Fibroblast of pulmonary artery (primary cell): ENCODE results near the gene PSAP.

ENCODE experiments used
- DNase-seq: peaks from one replicate; pipeline ENCODE4 v3.0.0-alpha.2; 2010; ENCODE audit warnings: low read depth
- H3K4me3 ChIP-seq: replicated peaks from 2 replicates; pipeline ENCODE4 v1.5.1; 2011; ENCODE audit warnings: low read depth, mild to moderate bottlenecking, control low read depth, low read length, moderate library complexity
- CTCF ChIP-seq: IDR thresholded peaks from 2 replicates; pipeline ENCODE4 v1.5.1; 2011; ENCODE audit warnings: mild to moderate bottlenecking, control low read depth, low read length, inconsistent platforms; ENCODE audit errors: missing control alignments

PSAP gene

GRCh38 chr10:71767420-71768035, 83.5 kb downstream of the PSAP start:
- no peak for TF ChIP-seq CTCF
- DNase-seq: peak; percentile 46
- no peak overlapping the region for H3K4me3 ChIP-seq

GRCh38 chr10:71766717-71767419, 84.2 kb downstream of the PSAP start:
- TF ChIP-seq CTCF: no peak
- H3K4me3 ChIP-seq: no peak overlapping the region
- DNase-seq: peak; percentile 93
